PC-3 (cell line): ENCODE measurements around the gene UQCR11. TPM values are rescaled to one million over a fixed set of nuclear protein-coding genes. Genes with fewer than 3 reads are reported as not detected.

Experiments
- ATAC-seq: fragments of 200-7000 bp; cut with Tn5 transposase; 2 replicates; pipeline ENCODE4 v1.9.1; 2020; ENCODE audit warnings: mild to moderate bottlenecking, moderate library complexity
- BruUV-seq: library from RNA; stranded (reverse); fragments of 400-500 nt; replicated peaks from 2 replicates; lab custom pipeline; 2021; lab: Mats Ljungman, UMichigan
- CTCF ChIA-PET: fragments of 300-600 bp; sonication (Branson Sonifier 250); formaldehyde crosslinking; loops from one replicate; lab custom pipeline; 2022; ENCODE audit warnings: antibody characterized with exemption; lab: Charles Lee
- POLR2A ChIA-PET: fragments of 300-600 bp; sonication (Branson Sonifier 250); formaldehyde crosslinking; loops from one replicate; lab custom pipeline; 2022; ENCODE audit warnings: antibody characterized with exemption; ENCODE audit not compliant: unreplicated experiment; lab: Charles Lee
- DNase-seq: peaks from one replicate; pipeline ENCODE4 v3.0.0-alpha.2; 2015
- H2AFZ ChIP-seq: fragments of 300-600 bp; sonication (generic); 2 replicates; pipeline ENCODE4 v1.6.0; 2016; ENCODE audit warnings: antibody characterized with exemption, low read length
- H3F3A ChIP-seq: fragments of 300-600 bp; sonication (generic); one replicate; pipeline ENCODE4 v1.6.0; 2017; ENCODE audit warnings: antibody characterized with exemption, low read length, control low read depth, mild to moderate bottlenecking; ENCODE audit not compliant: unreplicated experiment
- H3K27ac ChIP-seq: fragments of 300-600 bp; sonication (generic); 2 replicates; pipeline ENCODE4 v1.5.1; 2016; ENCODE audit warnings: mild to moderate bottlenecking, low read length
- H3K27me3 ChIP-seq: fragments of 300-600 bp; sonication (generic); 2 replicates; pipeline ENCODE4 v1.6.1; 2016; ENCODE audit warnings: low read length, mixed read lengths
- H3K36me3 ChIP-seq: fragments of 300-600 bp; sonication (generic); 2 replicates; pipeline ENCODE4 v1.6.1; 2016; ENCODE audit warnings: low read depth, mixed run types, low read length, mixed read lengths
- H3K4me1 ChIP-seq: fragments of 300-600 bp; sonication (generic); 2 replicates; pipeline ENCODE4 v1.5.1; 2016; ENCODE audit warnings: low read length; ENCODE audit not compliant: insufficient read depth
- H3K4me2 ChIP-seq: fragments of 300-600 bp; sonication (generic); 2 replicates; pipeline ENCODE4 v1.6.0; 2016; ENCODE audit warnings: low read length
- H3K4me3 ChIP-seq: fragments of 300-600 bp; sonication (generic); 2 replicates; pipeline ENCODE4 v1.5.1; 2016; ENCODE audit warnings: mild to moderate bottlenecking, low read length, mixed read lengths
- H3K79me2 ChIP-seq: fragments of 300-600 bp; sonication (generic); 2 replicates; pipeline ENCODE4 v1.6.1; 2017; ENCODE audit warnings: low read length, mixed read lengths
- H3K9ac ChIP-seq: fragments of 300-600 bp; sonication (generic); 2 replicates; pipeline ENCODE4 v1.6.0; 2016; ENCODE audit warnings: mild to moderate bottlenecking, low read length
- H3K9me2 ChIP-seq: fragments of 300-600 bp; sonication (generic); replicated peaks from 2 replicates; pipeline ENCODE4 v1.6.1; 2016; ENCODE audit warnings: mixed run types, low read length, mixed read lengths
- H3K9me3 ChIP-seq: fragments of 300-600 bp; sonication (generic); 2 replicates; pipeline ENCODE4 v1.6.1; 2016; ENCODE audit warnings: low read length, mixed read lengths
- H4K20me1 ChIP-seq: fragments of 300-600 bp; sonication (generic); 2 replicates; pipeline ENCODE4 v1.6.1; 2016; ENCODE audit warnings: low read length, mixed read lengths
- EZH2 ChIP-seq: fragments of 300-600 bp; sonication (generic); IDR thresholded peaks from one replicate; pipeline ENCODE4 v1.6.1; 2017; ENCODE audit warnings: antibody characterized with exemption, mild to moderate bottlenecking, low read length; ENCODE audit not compliant: unreplicated experiment
- EZH2phosphoT487 ChIP-seq: fragments of 300-600 bp; sonication (generic); IDR thresholded peaks from 2 replicates; pipeline ENCODE4 v1.6.1; 2018; ENCODE audit warnings: mild to moderate bottlenecking, antibody characterized with exemption, low read length, borderline replicate concordance
- intact Hi-C: fragments of 100-400 bp; cut with micrococcal nuclease; formaldehyde crosslinking; loops from 2 replicates; pipeline ENCODE4 v1.9.0; 2023
- total RNA-seq: library from RNA; depleted of rRNA; stranded (reverse); fragments of >200 nt; gene quantifications from 2 replicates; pipeline ENCODE4 v1.2.3, GENCODE V29; 2014
- TF ChIP-seq, protein P1 (sequence below): fragments of 300-600 bp; sonication (generic); conservative IDR thresholded peaks from 2 replicates; pipeline ENCODE4 v1.5.1; 2017; ENCODE audit warnings: antibody characterized with exemption, low read depth, mild to moderate bottlenecking, low read length

Gene UQCR11
- total RNA-seq, 1 experiment from 2014 or later: 148 TPM

DNA sequence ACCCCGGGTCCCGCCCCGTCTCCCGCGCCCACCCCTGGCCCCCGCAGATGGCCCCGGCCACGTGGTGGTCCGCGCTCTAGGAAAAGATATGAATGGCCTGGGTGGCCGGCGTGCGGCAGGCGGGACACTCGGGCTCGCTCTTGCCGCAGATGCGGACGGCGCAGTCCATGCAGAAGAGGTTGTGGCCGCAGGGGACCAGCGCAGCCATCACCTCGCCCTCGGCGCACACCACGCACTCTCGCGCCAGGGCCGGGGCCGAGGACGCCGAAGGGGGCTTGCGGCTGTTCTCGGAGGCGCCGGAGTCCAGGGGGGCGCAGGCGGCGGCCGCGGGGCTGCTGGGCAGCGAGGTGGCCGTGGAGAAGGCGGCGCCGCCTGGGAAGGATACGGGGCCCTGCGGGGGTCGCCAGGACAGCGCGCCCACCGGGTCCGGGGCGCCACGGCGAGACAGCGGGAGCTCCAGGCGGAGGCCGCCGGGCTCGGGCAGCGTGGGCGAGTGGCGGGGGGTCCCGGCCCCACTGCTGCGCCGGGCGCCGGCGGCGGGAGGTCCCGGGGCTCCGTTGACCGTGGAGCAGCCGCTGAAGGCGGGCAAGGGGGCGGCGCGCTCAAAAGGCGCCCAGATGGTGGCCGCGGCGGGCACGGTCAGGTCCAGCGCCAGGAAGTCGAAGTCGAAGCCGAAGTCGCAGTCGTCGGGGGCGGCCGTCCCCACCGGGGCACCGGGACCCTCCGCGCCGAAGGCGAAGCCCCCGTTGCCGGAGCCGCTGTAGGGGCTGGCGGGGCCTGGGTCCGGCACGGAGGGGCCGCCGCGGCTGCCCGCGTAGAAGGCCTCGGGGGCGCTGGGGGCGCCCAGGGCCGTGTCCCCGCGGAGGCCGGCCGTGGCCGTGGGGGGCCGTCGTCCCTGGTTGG, 49.5 kb downstream of the UQCR11 start:
- H3K9me2 ChIP-seq: no peaks in the 10 kb centered on the region
- no TSS peak for BruUV-seq
- no peaks in the 10 kb centered on the region; the same call in 1 of the 2 replicates for H4K20me1 ChIP-seq
- DNase-seq (no peak), ATAC-seq (no peak)
- ChIA-PET POLR2A (no interaction called here), CTCF (no interaction called here)
- no peak overlapping the region for H3K4me3 ChIP-seq
- intact Hi-C loops: no loop called here
- no peak overlapping the region for H2AFZ ChIP-seq
- H3K27ac ChIP-seq: no peak overlapping the region
- H3K4me1 ChIP-seq: no peaks in the 10 kb centered on the region
- no peaks in the 10 kb centered on the region for H3K79me2 ChIP-seq
- no peaks in the 10 kb centered on the region for H3K27me3 ChIP-seq
- TF ChIP-seq EZH2 (no peak), EZH2phosphoT487 (no peak)
- TF ChIP-seq, protein P1, sequence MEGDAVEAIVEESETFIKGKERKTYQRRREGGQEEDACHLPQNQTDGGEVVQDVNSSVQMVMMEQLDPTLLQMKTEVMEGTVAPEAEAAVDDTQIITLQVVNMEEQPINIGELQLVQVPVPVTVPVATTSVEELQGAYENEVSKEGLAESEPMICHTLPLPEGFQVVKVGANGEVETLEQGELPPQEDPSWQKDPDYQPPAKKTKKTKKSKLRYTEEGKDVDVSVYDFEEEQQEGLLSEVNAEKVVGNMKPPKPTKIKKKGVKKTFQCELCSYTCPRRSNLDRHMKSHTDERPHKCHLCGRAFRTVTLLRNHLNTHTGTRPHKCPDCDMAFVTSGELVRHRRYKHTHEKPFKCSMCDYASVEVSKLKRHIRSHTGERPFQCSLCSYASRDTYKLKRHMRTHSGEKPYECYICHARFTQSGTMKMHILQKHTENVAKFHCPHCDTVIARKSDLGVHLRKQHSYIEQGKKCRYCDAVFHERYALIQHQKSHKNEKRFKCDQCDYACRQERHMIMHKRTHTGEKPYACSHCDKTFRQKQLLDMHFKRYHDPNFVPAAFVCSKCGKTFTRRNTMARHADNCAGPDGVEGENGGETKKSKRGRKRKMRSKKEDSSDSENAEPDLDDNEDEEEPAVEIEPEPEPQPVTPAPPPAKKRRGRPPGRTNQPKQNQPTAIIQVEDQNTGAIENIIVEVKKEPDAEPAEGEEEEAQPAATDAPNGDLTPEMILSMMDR: no peak
- no peaks in the 10 kb centered on the region for H3F3A ChIP-seq
- H3K4me2 ChIP-seq: no peak overlapping the region
- H3K9me3 ChIP-seq: no peaks in the 10 kb centered on the region
- no peak overlapping the region for H3K9ac ChIP-seq
- H3K36me3 ChIP-seq: no peaks in the 10 kb centered on the region

DNA sequence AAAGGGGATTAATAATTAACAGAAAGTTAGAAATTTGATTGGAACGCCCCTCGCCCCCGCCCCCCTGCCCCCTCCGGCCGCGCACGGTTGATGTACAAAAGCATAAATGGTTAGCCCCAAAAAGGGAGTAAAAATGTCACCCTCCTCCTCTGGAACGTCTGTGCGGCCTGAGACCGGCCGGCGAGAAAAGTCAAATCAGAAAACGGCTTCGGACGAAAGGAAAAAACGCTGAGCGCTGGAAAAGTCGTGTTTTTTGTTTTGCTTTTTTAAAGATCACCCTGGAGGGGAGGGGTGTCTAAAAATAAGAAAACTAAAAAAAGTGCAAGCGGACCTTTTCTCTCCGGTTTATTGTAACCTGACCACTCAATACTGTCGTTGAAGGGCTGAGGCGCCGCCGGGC, 50.3 kb downstream of the UQCR11 start:
- BruUV-seq: no TSS peak
- H3F3A ChIP-seq: no peaks in the 10 kb centered on the region
- H3K4me3 ChIP-seq: no peak overlapping the region
- H4K20me1 ChIP-seq: no peaks in the 10 kb centered on the region; the same call in 1 of the 2 replicates
- H3K27ac ChIP-seq: no peak overlapping the region
- ChIA-PET POLR2A (no interaction called here), CTCF (no interaction called here)
- H3K4me1 ChIP-seq: no peaks in the 10 kb centered on the region
- DNase-seq (no peak), ATAC-seq (no peak)
- H3K27me3 ChIP-seq: no peaks in the 10 kb centered on the region
- H3K9me3 ChIP-seq: no peaks in the 10 kb centered on the region
- intact Hi-C loops: no loop called here
- no peaks in the 10 kb centered on the region for H3K79me2 ChIP-seq
- H2AFZ ChIP-seq: no peak overlapping the region
- no peak overlapping the region for H3K4me2 ChIP-seq
- TF ChIP-seq EZH2phosphoT487 (no peak), EZH2 (no peak)
- TF ChIP-seq, protein P1: no peak
- no peaks in the 10 kb centered on the region for H3K36me3 ChIP-seq
- H3K9ac ChIP-seq: no peak overlapping the region
- no peaks in the 10 kb centered on the region for H3K9me2 ChIP-seq

DNA sequence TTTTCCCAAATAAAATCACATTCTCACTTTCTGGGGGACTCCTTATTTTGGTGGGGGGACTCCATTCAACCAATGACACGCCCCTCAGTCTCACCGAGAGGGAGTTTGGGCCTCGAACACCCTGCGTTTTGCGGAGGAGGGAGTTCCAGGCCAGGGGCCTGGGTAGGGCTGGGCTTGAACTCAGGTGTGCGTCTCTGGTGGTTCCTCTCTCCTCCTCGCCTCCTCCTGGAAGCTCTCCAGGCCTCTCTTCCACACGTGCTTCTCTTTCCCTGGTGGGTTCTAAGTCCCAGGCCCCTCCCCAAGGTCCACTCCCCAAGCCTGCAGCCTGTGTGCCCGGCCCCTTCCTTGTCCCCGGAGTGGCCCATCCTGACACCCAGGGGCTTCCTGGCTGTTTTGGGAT, 51.8 kb downstream of the UQCR11 start:
- ATAC-seq (no peak), DNase-seq (no peak)
- no peak overlapping the region for H3K4me3 ChIP-seq
- ChIA-PET CTCF (no interaction called here), POLR2A (interaction anchor here (0.5 kb wide), 1 partner anchor 245 kb away, joined by 4 read pairs; no protein-coding TSS in a partner anchor)
- H3K9me2 ChIP-seq: no peaks in the 10 kb centered on the region
- intact Hi-C loops: no loop called here
- no peaks in the 10 kb centered on the region for H3K9me3 ChIP-seq
- H3F3A ChIP-seq: no peaks in the 10 kb centered on the region
- no peak overlapping the region for H2AFZ ChIP-seq
- BruUV-seq: no TSS peak
- H3K4me1 ChIP-seq: no peaks in the 10 kb centered on the region
- H4K20me1 ChIP-seq: no peaks in the 10 kb centered on the region
- H3K79me2 ChIP-seq: no peaks in the 10 kb centered on the region
- no peak overlapping the region for H3K9ac ChIP-seq
- TF ChIP-seq EZH2phosphoT487 (no peak), EZH2 (no peak)
- TF ChIP-seq, protein P1: no peak
- no peak overlapping the region for H3K4me2 ChIP-seq
- H3K36me3 ChIP-seq: no peaks in the 10 kb centered on the region
- no peaks in the 10 kb centered on the region for H3K27me3 ChIP-seq
- no peak overlapping the region for H3K27ac ChIP-seq
